Suprapubic skin (tissue), 4 donors: Measurements from ENCODE around the gene KIRREL3. TPM values are rescaled to one million over a fixed set of nuclear protein-coding genes. Genes with fewer than 3 reads are reported as not detected.
A peak's percentile ranks its signal among the peaks of the same experiment; 100 is the strongest.

ENCODE experiments used
- DNase-seq, 2 donors: peaks; one replicate each; pipeline ENCODE4 v3.0.0-alpha.2; 2019; ENCODE audit warnings: low spot score in 2 of 2
- H3K27ac ChIP-seq: fragments of 200-600 bp; sonication (generic); one replicate; pipeline ENCODE4 v1.5.1; 2019
- H3K27me3 ChIP-seq: fragments of 200-600 bp; sonication (generic); one replicate; pipeline ENCODE4 v1.5.1; 2019
- H3K36me3 ChIP-seq: fragments of 200-600 bp; sonication (generic); one replicate; pipeline ENCODE4 v1.5.1; 2019
- H3K4me1 ChIP-seq: fragments of 200-600 bp; sonication (generic); one replicate; pipeline ENCODE4 v1.5.1; 2019
- H3K4me3 ChIP-seq: fragments of 200-600 bp; sonication (generic); one replicate; pipeline ENCODE4 v1.5.1; 2019; ENCODE audit warnings: mild to moderate bottlenecking
- H3K9me3 ChIP-seq: fragments of 200-600 bp; sonication (generic); one replicate; pipeline ENCODE4 v1.5.1; 2019
- CTCF ChIP-seq, 2 donors: fragments of 200-600 bp in 1 of 2; fragments of 450-650 bp in 1 of 2; sonication (generic) in 1 of 2; IDR thresholded peaks; one replicate each; pipeline ENCODE4 v1.5.1; 2016 to 2019; ENCODE audit warnings: antibody characterized with exemption in 2 of 2, mild to moderate bottlenecking in 1 of 2, moderate library complexity in 1 of 2
- EP300 ChIP-seq: sonication (generic); formaldehyde crosslinking; IDR thresholded peaks from one replicate; pipeline ENCODE4 v1.6.1; 2017; ENCODE audit warnings: antibody characterized with exemption
- POLR2A ChIP-seq, 2 donors: fragments of 450-650 bp; IDR thresholded peaks; one replicate each; pipeline ENCODE4 v1.6.1; 2017; ENCODE audit warnings: antibody characterized with exemption in 2 of 2, mild to moderate bottlenecking in 2 of 2, moderate library complexity in 2 of 2
- POLR2AphosphoS5 ChIP-seq, 3 donors: sonication (generic); formaldehyde crosslinking; IDR thresholded peaks; one replicate each; pipeline ENCODE4 v1.6.1; 2017; ENCODE audit warnings: antibody characterized with exemption in 3 of 3
- WGBS: methylation state at CpG from one replicate; pipeline ENCODE4 v1.1.5; 2018; 5-methylcytosine and 5-hydroxymethylcytosine counted together
- total RNA-seq, 4 donors: library from RNA; depleted of rRNA; stranded (reverse); fragments of >200 nt; gene quantifications; one replicate each; pipeline ENCODE4 v1.1.0, GENCODE V29; 2016

The KIRREL3 gene
- total RNA-seq, 4 donors from 2014 or later = 0.17 TPM; not detected in 3

- Histone ChIP-seq H3K4me1 (peaks cover 5% of the 10 kb centered on the region), H3K4me3 (no peak overlapping the region), H3K9me3 (no peaks in the 10 kb centered on the region), H3K27me3 (peaks cover 43% of the 10 kb centered on the region), H3K27ac (no peak overlapping the region), H3K36me3 (no peaks in the 10 kb centered on the region)
- TF ChIP-seq EP300 = no peak
- no peak for TF ChIP-seq CTCF (IDR thresholded peaks at IDR 0.05)
- no peak for TF ChIP-seq POLR2AphosphoS5 (IDR thresholded peaks at IDR 0.05)
- no peak for TF ChIP-seq POLR2A (IDR thresholded peaks at IDR 0.05)
- WGBS = 81% methylated on average over 2 of the region's 2 CpGs
- DNase-seq = no peak
Measured at GRCh38 chr11:126993599-126993998, 7.0 kb downstream of the KIRREL3 start.

DNA sequence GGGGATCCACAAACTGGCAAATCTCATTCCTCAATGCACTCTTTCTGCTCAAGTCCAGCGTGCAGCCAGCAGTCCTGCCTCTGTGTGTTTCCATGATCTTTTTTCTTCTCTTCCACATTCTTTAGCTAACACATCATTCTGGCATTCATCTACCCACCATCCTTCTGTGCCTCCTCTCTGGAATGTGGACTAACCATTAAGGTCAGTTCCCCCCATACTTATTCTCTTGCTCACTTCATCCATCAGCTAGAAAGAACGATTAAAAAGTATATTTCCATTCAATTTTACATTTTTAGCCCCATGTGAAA lies 7.8 kb downstream of the KIRREL3 start:
- Histone ChIP-seq H3K36me3 (no peaks in the 10 kb centered on the region), H3K27me3 (peaks cover 34% of the 10 kb centered on the region), H3K27ac (no peak overlapping the region), H3K4me1 (peaks cover 5% of the 10 kb centered on the region), H3K9me3 (no peaks in the 10 kb centered on the region), H3K4me3 (no peak overlapping the region)
- DNase-seq = no peak
- WGBS = 77% methylated on average over 2 of the region's 2 CpGs
- no peak for TF ChIP-seq EP300
- TF ChIP-seq POLR2A (IDR thresholded peaks at IDR 0.05) = no peak
- no peak for TF ChIP-seq POLR2AphosphoS5 (IDR thresholded peaks at IDR 0.05)
- no peak for TF ChIP-seq CTCF (IDR thresholded peaks at IDR 0.05)

DNA sequence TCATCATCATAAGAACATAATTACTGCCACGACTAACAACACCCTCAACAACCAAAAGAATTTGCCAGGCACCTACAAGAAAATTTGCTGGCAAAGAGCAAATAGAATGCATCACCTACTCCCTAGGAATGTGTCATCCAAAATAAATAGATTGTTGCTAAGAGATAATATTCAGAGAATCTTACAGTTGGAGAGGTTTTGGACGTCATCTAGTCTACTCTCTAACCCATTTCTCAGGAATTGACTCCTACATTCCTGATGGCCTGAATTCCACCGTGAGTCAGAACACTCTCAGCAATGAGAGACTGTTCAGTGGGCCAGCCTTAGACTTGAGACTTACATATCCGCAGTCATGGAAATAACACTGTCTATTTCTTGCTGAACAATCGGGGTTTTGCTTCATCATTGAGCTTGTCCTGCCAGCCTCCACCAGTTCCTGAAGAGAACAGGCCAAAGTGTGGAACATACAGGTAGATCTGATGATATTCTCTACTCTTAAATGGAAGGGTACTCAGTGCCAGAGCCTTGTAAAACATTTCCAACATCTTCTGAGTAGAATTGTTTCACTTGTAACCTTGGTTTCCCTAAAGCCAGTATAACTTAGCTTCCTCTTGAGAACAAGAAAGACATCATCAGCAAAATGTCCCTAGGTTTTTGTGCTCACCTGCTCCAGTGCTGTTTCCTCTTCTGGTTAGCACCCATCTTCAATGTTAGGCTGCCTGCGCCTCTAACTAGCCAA lies 8.3 kb downstream of the KIRREL3 start:
- Histone ChIP-seq H3K4me3 (no peak overlapping the region), H3K9me3 (no peaks in the 10 kb centered on the region), H3K4me1 (peaks cover 5% of the 10 kb centered on the region), H3K27ac (no peak overlapping the region), H3K27me3 (peaks cover 35% of the 10 kb centered on the region), H3K36me3 (no peaks in the 10 kb centered on the region)
- 61% methylated on average over 6 of the region's 6 CpGs for WGBS
- no peak for DNase-seq
- TF ChIP-seq EP300 = no peak
- no peak for TF ChIP-seq POLR2A (IDR thresholded peaks at IDR 0.05)
- no peak for TF ChIP-seq POLR2AphosphoS5 (IDR thresholded peaks at IDR 0.05)
- no peak for TF ChIP-seq CTCF (IDR thresholded peaks at IDR 0.05)

DNA sequence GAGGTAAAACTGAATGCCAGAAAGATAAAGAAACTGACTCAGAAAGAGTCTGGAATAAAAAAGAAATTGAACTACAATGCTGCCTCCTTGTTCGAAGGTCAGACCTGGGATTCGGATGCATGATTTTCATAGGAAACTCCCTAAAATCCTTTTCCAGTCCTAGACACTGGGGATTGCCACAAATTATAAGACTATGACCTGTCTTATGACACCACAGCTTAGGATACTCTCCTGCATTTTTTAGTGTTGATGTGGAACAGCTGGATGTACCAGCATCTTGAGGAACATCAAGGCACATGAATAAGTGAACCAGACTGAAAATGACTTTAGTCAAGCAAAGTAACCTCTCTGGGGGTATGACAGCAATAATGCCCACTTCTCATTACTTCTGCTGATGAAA lies 9.0 kb downstream of the KIRREL3 start:
- 81% methylated on average over 2 of the region's 2 CpGs for WGBS
- peaks cover 5% of the 10 kb centered on the region for H3K4me1 ChIP-seq
- no peak overlapping the region for H3K4me3 ChIP-seq
- DNase-seq = no peak
- H3K9me3 ChIP-seq = no peaks in the 10 kb centered on the region
- peaks cover 30% of the 10 kb centered on the region for H3K27me3 ChIP-seq
- TF ChIP-seq POLR2AphosphoS5 (IDR thresholded peaks at IDR 0.05) (no peak), POLR2A (IDR thresholded peaks at IDR 0.05) (no peak), CTCF (IDR thresholded peaks at IDR 0.05) (no peak), EP300 (no peak)
- H3K27ac ChIP-seq = no peak overlapping the region
- no peaks in the 10 kb centered on the region for H3K36me3 ChIP-seq

GRCh38 chr11:126990716-126991480 lies 9.7 kb downstream of the KIRREL3 start:
- DNase-seq = no peak
- Histone ChIP-seq H3K4me1 (peaks cover 5% of the 10 kb centered on the region), H3K27ac (no peak overlapping the region), H3K27me3 (peaks cover 25% of the 10 kb centered on the region), H3K9me3 (no peaks in the 10 kb centered on the region), H3K4me3 (no peak overlapping the region), H3K36me3 (no peaks in the 10 kb centered on the region)
- TF ChIP-seq POLR2AphosphoS5 (IDR thresholded peaks at IDR 0.05) (no peak), CTCF (IDR thresholded peaks at IDR 0.05) (peak in 1 of 2 donors; percentile 18), EP300 (no peak), POLR2A (IDR thresholded peaks at IDR 0.05) (no peak)
- 48% methylated on average over 11 of the region's 11 CpGs for WGBS
